ENCODE results near the gene EYS.

Gene EYS

GRCh38 chr6:65707126-65707826 lies at the start of gene EYS:
EYS (minus strand) TSS chr6:65707226; CDS start chr6:65495410, 211,816 bp downstream.
- DNase-seq (ENCODE audit: low read depth), result no peak

- no peak for DNase-seq (ENCODE audit: low read depth)
These were observed 39.3 kb upstream of the EYS start for GRCh38 chr6:65746302-65746701.

DNA sequence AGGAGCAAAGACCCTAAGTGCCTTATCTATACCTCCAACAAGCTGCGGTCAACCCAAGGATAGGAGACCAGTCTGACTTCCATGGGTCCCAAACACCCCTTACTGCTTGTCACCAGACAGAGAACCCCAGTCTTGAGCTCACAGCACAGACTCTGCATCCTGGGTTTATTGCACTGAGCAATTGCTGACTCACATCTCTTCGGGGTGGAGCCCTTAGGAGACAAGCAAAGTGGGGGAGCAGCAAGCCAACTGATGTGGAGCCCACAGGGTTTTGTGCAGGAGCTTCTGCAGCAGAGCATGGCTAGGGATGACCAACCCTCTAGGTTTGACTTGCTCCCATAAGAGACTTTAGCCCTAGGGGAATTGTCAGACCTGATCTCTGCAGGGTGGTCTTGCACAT lies 38.6 kb upstream of the EYS start:
- DNase-seq (ENCODE audit: low read depth), result no peak

DNA sequence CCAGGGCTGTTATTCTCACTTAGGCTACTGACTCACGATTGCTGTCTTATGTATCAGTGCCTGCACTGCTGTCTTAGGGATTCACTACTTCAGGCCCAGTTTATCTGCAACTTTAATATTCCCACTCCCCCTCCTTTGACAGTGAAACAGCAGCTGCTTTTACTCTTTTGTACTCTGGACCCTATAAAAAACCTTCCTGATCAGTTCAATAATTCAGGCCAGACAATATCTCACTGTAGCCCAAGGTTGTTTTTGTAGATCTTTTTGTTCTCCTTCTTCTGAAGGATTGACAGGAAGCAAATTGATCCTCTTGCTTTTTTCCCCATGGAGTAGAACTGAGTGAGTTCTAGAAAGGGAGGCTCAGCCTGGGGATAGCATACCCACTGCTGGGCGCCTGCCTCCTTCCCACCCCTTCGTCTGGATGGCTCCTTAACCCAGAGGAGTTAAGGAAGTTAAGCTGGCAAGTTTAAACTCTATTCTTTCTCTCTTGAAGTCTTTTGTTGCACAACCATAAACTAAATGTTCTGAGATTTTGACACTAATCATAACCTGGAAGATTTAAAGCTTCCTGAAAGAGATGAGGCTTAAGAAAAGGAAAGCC lies 22.0 kb upstream of the EYS start:
- no peak for DNase-seq (ENCODE audit: low read depth)

DNA sequence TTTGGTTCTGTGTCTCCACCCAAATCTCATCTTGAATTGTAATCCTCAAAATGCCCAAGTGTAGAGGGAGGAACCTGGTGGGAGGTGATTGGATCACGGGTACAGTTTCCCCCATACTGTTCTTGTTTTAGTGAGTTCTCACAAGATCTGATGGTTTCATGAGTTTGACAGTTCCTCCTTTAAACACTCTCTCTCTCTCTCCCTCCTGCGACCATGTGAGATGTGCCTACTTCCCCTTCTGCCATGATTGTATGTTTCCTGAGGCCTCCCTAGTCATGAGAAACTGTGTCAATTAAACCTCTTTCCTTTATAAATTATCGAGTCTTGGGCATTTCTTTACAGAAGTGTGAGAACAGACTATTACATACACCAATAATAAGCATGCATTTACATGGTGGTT lies 12.1 kb upstream of the EYS start:
- no peak for DNase-seq (ENCODE audit: low read depth)

GRCh38 chr6:65711531-65711930 lies 4.5 kb upstream of the EYS start:
- DNase-seq (ENCODE audit: low read depth), result no peak

- DNase-seq (ENCODE audit: low read depth), result no peak
These were observed 2.2 kb upstream of the EYS start for GRCh38 chr6:65709099-65709830.

- DNase-seq (ENCODE audit: low read depth), result no peak
These were observed 1.1 kb upstream of the EYS start for GRCh38 chr6:65708162-65708561.

DNA sequence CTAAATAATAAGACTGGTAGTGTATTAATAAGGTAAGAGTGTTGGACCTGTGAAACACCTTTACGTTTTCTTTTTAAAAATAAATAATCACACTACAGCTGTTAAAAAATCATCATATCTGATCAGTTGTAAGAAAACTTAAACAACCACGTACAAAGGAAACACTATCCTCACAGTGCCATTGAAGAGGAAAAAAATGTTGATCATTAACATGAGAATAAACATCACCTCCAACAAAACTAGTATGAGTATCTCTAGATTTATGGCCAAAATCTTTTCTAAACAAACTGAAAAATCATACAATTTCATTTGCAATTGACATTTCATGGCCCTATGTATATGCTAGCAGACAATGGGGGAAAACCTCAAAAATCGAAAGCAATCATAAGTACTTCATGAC lies 590 bp downstream of the EYS start:
- no peak for DNase-seq (ENCODE audit: low read depth)

DNA sequence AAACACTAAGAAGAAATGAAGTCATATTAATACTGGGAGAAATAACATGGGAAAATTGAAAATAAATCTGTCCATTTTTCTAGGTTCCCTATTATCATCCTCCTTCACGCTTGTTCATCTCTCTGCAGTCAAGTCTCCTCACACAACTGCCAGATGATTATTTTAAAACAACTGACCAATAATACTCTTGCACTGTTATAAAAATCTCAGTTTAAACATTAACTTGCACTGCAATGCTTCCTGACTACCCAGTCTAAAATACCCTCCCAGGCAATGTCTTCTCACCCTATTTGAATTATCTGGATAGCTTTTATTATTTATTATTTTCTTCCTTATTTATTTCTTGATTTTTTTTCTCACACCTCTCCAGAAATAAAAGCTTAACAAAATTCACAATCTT lies 5.7 kb downstream of the EYS start:
- no peak for DNase-seq (ENCODE audit: low read depth)

GRCh38 chr6:65700561-65700960 lies 6.5 kb downstream of the EYS start:
- no peak for DNase-seq (ENCODE audit: low read depth)

- DNase-seq (ENCODE audit: low read depth), result no peak
These were observed 14.9 kb downstream of the EYS start for GRCh38 chr6:65692109-65692508.

DNA sequence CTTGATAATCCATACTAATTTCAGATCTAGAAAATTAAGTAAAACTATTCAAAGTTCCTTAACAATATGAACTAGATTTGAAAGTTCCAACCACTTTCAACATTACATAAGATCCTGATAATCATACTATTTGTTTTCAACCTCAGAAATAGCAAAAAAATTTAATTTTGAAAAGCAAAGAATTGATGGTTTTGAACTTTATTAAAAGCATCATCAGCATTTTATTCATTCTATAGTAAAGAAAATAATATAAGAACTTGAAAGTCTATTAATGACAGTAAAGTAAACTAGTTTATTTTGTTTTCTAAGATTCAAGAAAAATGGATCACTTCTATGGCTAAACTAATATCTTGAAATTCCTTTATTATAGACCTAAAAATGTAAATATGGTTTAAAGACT lies 26.8 kb downstream of the EYS start:
- no peak for DNase-seq (ENCODE audit: low read depth)

GRCh38 chr6:65671922-65672321 lies 35.1 kb downstream of the EYS start:
- DNase-seq (ENCODE audit: low read depth), result no peak

DNA sequence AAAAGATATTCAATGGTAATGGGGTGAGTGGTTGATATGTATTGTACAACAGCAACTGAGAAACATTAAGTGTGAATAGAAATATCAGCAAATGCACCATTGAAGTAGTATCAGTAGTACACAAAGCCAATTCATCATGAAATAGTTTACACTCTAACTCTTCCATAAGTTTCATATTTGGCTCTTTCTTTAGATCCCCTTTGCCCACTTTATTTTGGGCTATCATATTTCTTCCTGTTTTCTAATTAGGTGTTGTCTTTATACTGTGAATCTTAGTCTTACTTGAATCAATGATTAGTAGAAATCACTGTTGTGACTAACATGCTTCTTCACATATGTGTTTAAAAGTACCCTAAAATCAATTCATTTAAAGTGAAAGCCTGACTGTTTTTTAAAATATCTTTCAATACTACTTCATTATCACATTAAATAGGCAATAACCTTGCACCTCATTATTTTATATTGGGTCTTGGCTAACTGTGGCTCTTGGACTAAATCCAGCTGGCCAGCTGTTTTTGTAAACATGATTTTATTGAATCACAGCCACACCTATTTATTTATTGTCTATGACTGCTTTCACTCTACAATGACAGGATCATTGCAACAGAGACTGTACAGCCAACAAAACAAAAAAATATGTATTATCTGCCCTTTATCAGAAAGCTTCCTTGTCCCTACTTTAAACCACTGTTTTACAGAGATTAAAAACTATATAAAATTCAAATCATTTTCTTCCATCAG lies 38.9 kb downstream of the EYS start:
- DNase-seq (ENCODE audit: low read depth), result no peak

GRCh38 chr6:65650086-65650485 lies 56.9 kb downstream of the EYS start:
- DNase-seq (ENCODE audit: low read depth), result no peak

GRCh38 chr6:65649392-65649791 lies 57.6 kb downstream of the EYS start:
- DNase-seq (ENCODE audit: low read depth), result no peak

DNA sequence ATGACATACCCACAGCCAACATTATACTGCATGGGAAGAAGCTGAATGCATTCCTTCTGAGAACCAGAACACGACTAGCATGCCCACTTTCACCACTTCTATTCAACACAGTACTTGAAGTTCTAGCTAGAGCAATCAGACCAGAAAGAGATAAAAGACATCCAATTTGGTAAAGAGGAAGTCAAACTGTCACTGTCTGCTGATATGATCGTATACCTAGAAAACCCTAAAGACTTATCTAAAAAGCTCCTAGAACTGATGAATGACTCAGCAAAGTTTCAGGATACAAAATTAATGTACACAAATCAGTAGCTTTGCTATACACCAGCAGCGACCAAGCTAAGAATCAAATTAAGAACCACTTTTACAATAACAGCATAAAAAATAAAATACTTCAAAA lies 60.5 kb downstream of the EYS start:
- DNase-seq (ENCODE audit: low read depth), result no peak

DNA sequence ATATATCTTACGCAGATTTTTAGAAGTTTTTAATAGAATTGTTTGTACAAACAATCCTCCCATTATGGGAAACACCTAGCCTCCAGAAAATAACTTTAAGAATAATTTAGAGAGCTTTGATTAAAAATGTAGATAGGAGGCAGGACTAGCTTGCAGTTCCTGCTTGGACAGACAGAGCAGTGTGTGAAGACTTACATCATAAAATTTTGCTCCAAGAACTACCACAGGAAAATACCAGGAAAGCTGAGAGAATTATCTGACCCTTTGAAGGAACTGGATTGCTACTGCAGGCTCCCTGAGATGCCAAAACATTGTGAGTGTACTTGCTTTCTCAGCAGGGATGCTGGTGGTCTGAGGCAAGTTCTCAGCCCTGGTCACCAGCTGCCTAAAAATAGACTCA lies 64.2 kb downstream of the EYS start:
- DNase-seq (ENCODE audit: low read depth), result no peak

DNA sequence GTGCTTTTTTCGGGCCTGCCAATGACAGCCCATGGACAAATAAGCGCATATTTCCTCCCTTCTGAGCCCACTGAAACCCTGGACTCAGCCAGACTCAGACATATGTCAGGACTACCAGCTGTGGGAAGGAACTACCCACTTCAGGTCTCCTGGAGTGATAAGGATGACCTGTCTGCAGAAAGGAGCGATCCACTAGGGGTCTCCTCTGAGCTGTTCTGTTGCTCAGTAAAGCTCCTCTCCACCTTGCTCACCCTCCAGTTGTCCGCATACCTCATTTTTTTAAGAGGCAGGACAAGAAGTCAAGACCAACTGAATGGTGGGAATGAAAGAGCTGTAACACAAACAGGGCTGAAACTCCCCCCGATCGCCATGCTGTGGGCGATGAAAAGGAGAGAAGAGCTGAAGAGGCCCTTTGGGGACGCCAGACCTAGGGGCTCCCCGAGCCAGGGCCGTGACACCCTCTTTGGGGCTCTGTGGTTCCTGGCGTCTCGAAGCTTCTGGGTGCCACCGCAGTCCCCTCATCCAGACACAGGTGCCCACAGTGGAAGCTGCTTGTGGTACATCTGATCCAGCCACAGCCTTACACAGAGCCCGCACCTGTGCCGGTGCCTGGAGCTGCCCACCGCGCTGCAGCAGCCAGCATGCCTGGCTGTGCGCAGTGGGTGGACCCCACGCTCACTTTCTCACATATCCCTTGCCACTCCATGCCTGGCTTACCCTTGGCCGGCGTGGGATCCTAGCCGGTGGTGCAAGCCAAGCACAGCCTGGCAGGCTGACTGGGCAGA lies 68.8 kb downstream of the EYS start:
- DNase-seq (ENCODE audit: low read depth), result no peak

- DNase-seq (ENCODE audit: low read depth), result no peak
These were observed 69.6 kb downstream of the EYS start for GRCh38 chr6:65637289-65638046.
